Measurements from ENCODE around the gene CACNA1C. TPM values are rescaled to one million over a fixed set of nuclear protein-coding genes. Genes with fewer than 3 reads are reported as not detected.

The CACNA1C gene
- total RNA-seq, 1 donor from 2014 or later: 1.3 TPM

- no peak for TF ChIP-seq CTCF (IDR thresholded peaks at IDR 0.05; ENCODE audit: insufficient read depth, low read length, poor library complexity, severe bottlenecking)
- H3K27me3 ChIP-seq (ENCODE audit: control insufficient read depth, insufficient read depth, low read length): no peaks in the 10 kb centered on the region
- no peaks in the 10 kb centered on the region for H3K36me3 ChIP-seq (ENCODE audit: control insufficient read depth, insufficient read depth, low read length)
- no peak overlapping the region for H3K4me3 ChIP-seq (ENCODE audit: low read depth, low read length)
- DNase-seq (ENCODE audit: low read depth): no peak
Measured at GRCh38 chr12:2108166-2108565, 55.4 kb downstream of the CACNA1C start.

GRCh38 chr12:2108975-2109671 is 56.3 kb downstream of the CACNA1C start:
- no peak for DNase-seq (ENCODE audit: low read depth)
- H3K4me3 ChIP-seq (ENCODE audit: low read depth, low read length): no peak overlapping the region
- no peaks in the 10 kb centered on the region for H3K36me3 ChIP-seq (ENCODE audit: control insufficient read depth, insufficient read depth, low read length)
- TF ChIP-seq CTCF (IDR thresholded peaks at IDR 0.05; ENCODE audit: insufficient read depth, low read length, poor library complexity, severe bottlenecking): no peak
- no peaks in the 10 kb centered on the region for H3K27me3 ChIP-seq (ENCODE audit: control insufficient read depth, insufficient read depth, low read length)

GRCh38 chr12:2110127-2110526 is 57.3 kb downstream of the CACNA1C start:
- H3K27me3 ChIP-seq (ENCODE audit: control insufficient read depth, insufficient read depth, low read length): no peaks in the 10 kb centered on the region
- no peak overlapping the region for H3K4me3 ChIP-seq (ENCODE audit: low read depth, low read length)
- DNase-seq (ENCODE audit: low read depth): no peak
- no peaks in the 10 kb centered on the region for H3K36me3 ChIP-seq (ENCODE audit: control insufficient read depth, insufficient read depth, low read length)
- no peak for TF ChIP-seq CTCF (IDR thresholded peaks at IDR 0.05; ENCODE audit: insufficient read depth, low read length, poor library complexity, severe bottlenecking)

- no peak for DNase-seq (ENCODE audit: low read depth)
- H3K27me3 ChIP-seq (ENCODE audit: control insufficient read depth, insufficient read depth, low read length): no peaks in the 10 kb centered on the region
- TF ChIP-seq CTCF (IDR thresholded peaks at IDR 0.05; ENCODE audit: insufficient read depth, low read length, poor library complexity, severe bottlenecking): no peak
- no peak overlapping the region for H3K4me3 ChIP-seq (ENCODE audit: low read depth, low read length)
- no peaks in the 10 kb centered on the region for H3K36me3 ChIP-seq (ENCODE audit: control insufficient read depth, insufficient read depth, low read length)
Measured at GRCh38 chr12:2110849-2111566, 58.2 kb downstream of the CACNA1C start.

- DNase-seq (ENCODE audit: low read depth): no peak
- no peak for TF ChIP-seq CTCF (IDR thresholded peaks at IDR 0.05; ENCODE audit: insufficient read depth, low read length, poor library complexity, severe bottlenecking)
- H3K36me3 ChIP-seq (ENCODE audit: control insufficient read depth, insufficient read depth, low read length): no peaks in the 10 kb centered on the region
- no peaks in the 10 kb centered on the region for H3K27me3 ChIP-seq (ENCODE audit: control insufficient read depth, insufficient read depth, low read length)
- H3K4me3 ChIP-seq (ENCODE audit: low read depth, low read length): no peak overlapping the region
Measured at GRCh38 chr12:2111826-2112225, 59.0 kb downstream of the CACNA1C start.

All from kidney epithelial cell (primary cell).